ENCODE results near the gene KLRC2.
"Not testable (repeated sequence)": the region's sequence is repeated elsewhere in the genome, so short reads cannot be mapped to it uniquely, and the experiment has no call there.

Gene KLRC2

GRCh38 chr12:10441144-10441543 is 5.3 kb upstream of the KLRC2 start:
- H3K36me3 ChIP-seq (ENCODE audit: insufficient read depth, low read length); H3K9ac ChIP-seq (ENCODE audit: low read depth, low read length); H3K4me1 ChIP-seq (ENCODE audit: insufficient read depth, low read length); H3K27ac ChIP-seq (ENCODE audit: low read depth, low read length); H3K4me3 ChIP-seq (ENCODE audit: low read length); H3K9me3 ChIP-seq (ENCODE audit: insufficient read depth, low read depth, low read length); H3K27me3 ChIP-seq (ENCODE audit: insufficient read depth, low read length): not testable (repeated sequence)
- 96% methylated on average over 7 of the region's 8 CpGs for WGBS

GRCh38 chr12:10439608-10440274 is 3.9 kb upstream of the KLRC2 start:
- H3K36me3 ChIP-seq (ENCODE audit: insufficient read depth, low read length); H3K9me3 ChIP-seq (ENCODE audit: insufficient read depth, low read depth, low read length); H3K4me1 ChIP-seq (ENCODE audit: insufficient read depth, low read length); H3K27ac ChIP-seq (ENCODE audit: low read depth, low read length); H3K9ac ChIP-seq (ENCODE audit: low read depth, low read length); H3K4me3 ChIP-seq (ENCODE audit: low read length); H3K27me3 ChIP-seq (ENCODE audit: insufficient read depth, low read length): not testable (repeated sequence)
- WGBS = 100% methylated on average over 1 of the region's 2 CpGs

- not testable (repeated sequence) for H3K9me3 ChIP-seq (ENCODE audit: insufficient read depth, low read depth, low read length); H3K4me1 ChIP-seq (ENCODE audit: insufficient read depth, low read length); H3K9ac ChIP-seq (ENCODE audit: low read depth, low read length); H3K4me3 ChIP-seq (ENCODE audit: low read length); H3K27ac ChIP-seq (ENCODE audit: low read depth, low read length); H3K36me3 ChIP-seq (ENCODE audit: insufficient read depth, low read length); H3K27me3 ChIP-seq (ENCODE audit: insufficient read depth, low read length)
- 0% methylated on average over 1 of the region's 2 CpGs for WGBS
Measured at GRCh38 chr12:10437601-10438000, 1.8 kb upstream of the KLRC2 start.

GRCh38 chr12:10430623-10431022 is 5.2 kb downstream of the KLRC2 start:
- not testable (repeated sequence) for H3K27ac ChIP-seq (ENCODE audit: low read depth, low read length); H3K36me3 ChIP-seq (ENCODE audit: insufficient read depth, low read length)
- WGBS = 97% methylated on average over 3 of the region's 4 CpGs

GRCh38 chr12:10425938-10426337 is 9.9 kb downstream of the KLRC2 start:
- H3K27ac ChIP-seq (ENCODE audit: low read depth, low read length) = not testable (repeated sequence)

More at GRCh38 chr12:10430623-10431022, 5.2 kb downstream of the KLRC2 start:
- H3K4me1 ChIP-seq (ENCODE audit: insufficient read depth, low read length); H3K27me3 ChIP-seq (ENCODE audit: insufficient read depth, low read length); H3K9me3 ChIP-seq (ENCODE audit: insufficient read depth, low read depth, low read length); H3K4me3 ChIP-seq (ENCODE audit: low read length); H3K9ac ChIP-seq (ENCODE audit: low read depth, low read length): not testable (repeated sequence)

GRCh38 chr12:10424260-10424899 is 11.4 kb downstream of the KLRC2 start:
- H3K4me1 ChIP-seq (ENCODE audit: insufficient read depth, low read length); H3K27ac ChIP-seq (ENCODE audit: low read depth, low read length); H3K9ac ChIP-seq (ENCODE audit: low read depth, low read length); H3K36me3 ChIP-seq (ENCODE audit: insufficient read depth, low read length); H3K9me3 ChIP-seq (ENCODE audit: insufficient read depth, low read depth, low read length); H3K4me3 ChIP-seq (ENCODE audit: low read length); H3K27me3 ChIP-seq (ENCODE audit: insufficient read depth, low read length): not testable (repeated sequence)
- WGBS = no CpG with 5 or more reads among the region's 1 CpG

More at GRCh38 chr12:10425938-10426337, 9.9 kb downstream of the KLRC2 start:
- H3K4me3 ChIP-seq (ENCODE audit: low read length); H3K9ac ChIP-seq (ENCODE audit: low read depth, low read length); H3K27me3 ChIP-seq (ENCODE audit: insufficient read depth, low read length); H3K9me3 ChIP-seq (ENCODE audit: insufficient read depth, low read depth, low read length); H3K36me3 ChIP-seq (ENCODE audit: insufficient read depth, low read length); H3K4me1 ChIP-seq (ENCODE audit: insufficient read depth, low read length): not testable (repeated sequence)
- WGBS = 93% methylated on average over 6 of the region's 8 CpGs

- H3K27me3 ChIP-seq (ENCODE audit: insufficient read depth, low read length); H3K36me3 ChIP-seq (ENCODE audit: insufficient read depth, low read length); H3K4me1 ChIP-seq (ENCODE audit: insufficient read depth, low read length); H3K9me3 ChIP-seq (ENCODE audit: insufficient read depth, low read depth, low read length); H3K9ac ChIP-seq (ENCODE audit: low read depth, low read length); H3K27ac ChIP-seq (ENCODE audit: low read depth, low read length); H3K4me3 ChIP-seq (ENCODE audit: low read length): not testable (repeated sequence)
- WGBS = 14% methylated on average over 1 of the region's 3 CpGs
Measured at GRCh38 chr12:10422159-10422558, 13.7 kb downstream of the KLRC2 start.

- not testable (repeated sequence) for H3K9ac ChIP-seq (ENCODE audit: low read depth, low read length); H3K4me3 ChIP-seq (ENCODE audit: low read length); H3K9me3 ChIP-seq (ENCODE audit: insufficient read depth, low read depth, low read length); H3K27ac ChIP-seq (ENCODE audit: low read depth, low read length); H3K27me3 ChIP-seq (ENCODE audit: insufficient read depth, low read length); H3K36me3 ChIP-seq (ENCODE audit: insufficient read depth, low read length); H3K4me1 ChIP-seq (ENCODE audit: insufficient read depth, low read length)
- WGBS = 67% methylated on average over 1 of the region's 1 CpG
Measured at GRCh38 chr12:10420334-10420733, 15.5 kb downstream of the KLRC2 start, which contains the start of gene KLRC3. Gene KLRC3, minus strand, starts transcription at chr12:10420595. Its CDS starts 45 bp downstream, at chr12:10420550.

- Histone ChIP-seq H3K4me3 (ENCODE audit: low read length) (no peak within 1 kb of the TSS), H3K27me3 (ENCODE audit: insufficient read depth, low read length) (no peaks in the 10 kb centered on the region), H3K36me3 (ENCODE audit: insufficient read depth, low read length) (no peaks in the 10 kb centered on the region), H3K9ac (ENCODE audit: low read depth, low read length) (no peak within 1 kb of the TSS), H3K27ac (ENCODE audit: low read depth, low read length) (no peak within 1 kb of the TSS), H3K9me3 (ENCODE audit: insufficient read depth, low read depth, low read length) (no peaks in the 10 kb centered on the region), H3K4me1 (ENCODE audit: insufficient read depth, low read length) (peaks cover 9% of the 10 kb centered on the region)
- WGBS = 0% methylated on average over 1 of the region's 1 CpG
Measured at GRCh38 chr12:10409392-10409791, 26.4 kb downstream of the KLRC2 start, which contains the start of gene KLRC4. Gene KLRC4, minus strand, starts transcription at chr12:10409757. Its CDS starts 182 bp downstream, at chr12:10409575.

GRCh38 chr12:10408842-10409241 is 27.0 kb downstream of the KLRC2 start:
- Histone ChIP-seq H3K36me3 (ENCODE audit: insufficient read depth, low read length) (no peaks in the 10 kb centered on the region), H3K9ac (ENCODE audit: low read depth, low read length) (no peak overlapping the region), H3K9me3 (ENCODE audit: insufficient read depth, low read depth, low read length) (no peaks in the 10 kb centered on the region), H3K4me1 (ENCODE audit: insufficient read depth, low read length) (peaks cover 9% of the 10 kb centered on the region), H3K27me3 (ENCODE audit: insufficient read depth, low read length) (no peaks in the 10 kb centered on the region), H3K27ac (ENCODE audit: low read depth, low read length) (no peak overlapping the region), H3K4me3 (ENCODE audit: low read length) (no peak overlapping the region)
- WGBS = 55% methylated on average over 2 of the region's 3 CpGs

- no peaks in the 10 kb centered on the region for H3K27me3 ChIP-seq (ENCODE audit: insufficient read depth, low read length)
- no peak overlapping the region for H3K4me3 ChIP-seq (ENCODE audit: low read length)
- peaks cover 8% of the 10 kb centered on the region for H3K4me1 ChIP-seq (ENCODE audit: insufficient read depth, low read length)
- H3K27ac ChIP-seq (ENCODE audit: low read depth, low read length) = no peak overlapping the region
- H3K9me3 ChIP-seq (ENCODE audit: insufficient read depth, low read depth, low read length) = no peaks in the 10 kb centered on the region
- no peaks in the 10 kb centered on the region for H3K36me3 ChIP-seq (ENCODE audit: insufficient read depth, low read length)
- WGBS = 88% methylated on average over 4 of the region's 4 CpGs
- H3K9ac ChIP-seq (ENCODE audit: low read depth, low read length) = no peak overlapping the region
Measured at GRCh38 chr12:10406725-10407124, 29.1 kb downstream of the KLRC2 start.
